ENCODE measurements around the gene NKX3-2. TPM values are rescaled to one million over a fixed set of nuclear protein-coding genes. Genes with fewer than 3 reads are reported as not detected.

The NKX3-2 gene
- total RNA-seq, 1 donor from 2014 or later, result not detected

DNA sequence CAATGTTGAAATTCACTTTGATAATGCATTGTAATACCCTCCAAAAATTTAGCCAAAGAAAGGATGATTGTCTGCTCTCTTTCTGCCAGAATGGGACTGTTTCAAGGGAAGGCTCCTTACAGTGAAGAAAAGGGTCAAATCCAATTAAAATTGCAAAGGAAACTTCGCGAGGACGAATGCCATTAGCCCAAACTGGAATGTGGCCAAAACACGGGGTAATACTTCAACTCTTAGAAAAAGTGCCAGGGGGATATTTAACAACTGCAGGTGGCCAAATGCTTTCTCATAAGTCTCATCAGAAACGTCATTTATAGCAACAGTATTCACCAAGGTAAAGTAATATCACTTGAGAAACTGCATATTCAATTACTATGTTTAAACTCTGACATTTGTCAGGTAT is 29.0 kb downstream of the NKX3-2 start:
- DNase-seq (ENCODE audit: low spot score in 2 of 2) (no peak), FAIRE-seq (no peak)

- DNase-seq (ENCODE audit: low spot score in 2 of 2) (no peak), FAIRE-seq (no peak)
These were observed 29.6 kb downstream of the NKX3-2 start for GRCh38 chr4:13514722-13515121.

GRCh38 chr4:13511101-13511500 is 33.2 kb downstream of the NKX3-2 start:
- FAIRE-seq (no peak), DNase-seq (ENCODE audit: low spot score in 2 of 2) (no peak)

GRCh38 chr4:13509442-13509841 is 34.9 kb downstream of the NKX3-2 start:
- DNase-seq (ENCODE audit: low spot score in 2 of 2), result no peak
- no peak for FAIRE-seq

- FAIRE-seq (no peak), DNase-seq (ENCODE audit: low spot score in 2 of 2) (no peak)
These were observed 39.9 kb downstream of the NKX3-2 start for GRCh38 chr4:13504374-13504773.

DNA sequence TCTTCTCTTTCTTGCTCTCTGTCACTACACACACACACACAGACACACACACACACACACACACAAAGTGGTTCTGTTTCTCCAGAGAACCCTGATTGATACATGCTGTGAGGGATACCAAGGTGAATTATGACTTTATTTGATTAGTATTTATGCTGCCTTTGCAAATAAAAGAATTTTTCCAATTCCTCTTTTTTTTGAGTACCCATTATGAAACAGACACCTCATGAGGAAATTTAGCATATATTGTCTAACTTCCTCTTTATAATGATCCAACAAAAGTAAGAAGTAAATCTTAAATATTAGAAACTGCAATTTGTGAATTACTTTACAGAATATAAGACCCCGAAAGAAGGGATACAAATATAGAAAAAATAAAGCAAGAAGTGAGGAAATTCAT is 45.8 kb downstream of the NKX3-2 start:
- DNase-seq (ENCODE audit: low spot score in 2 of 2) (no peak), FAIRE-seq (no peak)

DNA sequence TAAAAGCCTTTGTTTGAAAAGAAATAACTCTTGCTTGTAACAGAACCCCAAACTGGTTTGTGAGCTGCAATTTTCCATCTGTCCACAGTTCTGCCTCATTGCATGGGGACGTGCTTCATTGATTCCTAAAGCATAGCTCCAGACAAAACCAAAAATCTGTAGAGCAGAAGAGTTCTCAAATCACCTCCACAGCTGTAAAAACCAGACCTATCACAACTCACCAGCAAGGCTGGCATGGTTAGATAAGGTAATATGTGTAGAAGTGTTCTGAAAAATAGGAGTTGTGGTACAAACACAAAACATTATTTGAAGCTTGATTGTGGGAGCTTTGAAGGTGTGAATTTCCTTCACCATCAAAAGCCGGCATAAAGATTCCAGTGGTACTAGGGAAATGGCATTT is 47.7 kb downstream of the NKX3-2 start:
- DNase-seq (ENCODE audit: low spot score in 2 of 2), result no peak
- FAIRE-seq, result no peak

- FAIRE-seq (no peak), DNase-seq (ENCODE audit: low spot score in 2 of 2) (no peak)
These were observed 48.6 kb downstream of the NKX3-2 start for GRCh38 chr4:13495753-13496152.

DNA sequence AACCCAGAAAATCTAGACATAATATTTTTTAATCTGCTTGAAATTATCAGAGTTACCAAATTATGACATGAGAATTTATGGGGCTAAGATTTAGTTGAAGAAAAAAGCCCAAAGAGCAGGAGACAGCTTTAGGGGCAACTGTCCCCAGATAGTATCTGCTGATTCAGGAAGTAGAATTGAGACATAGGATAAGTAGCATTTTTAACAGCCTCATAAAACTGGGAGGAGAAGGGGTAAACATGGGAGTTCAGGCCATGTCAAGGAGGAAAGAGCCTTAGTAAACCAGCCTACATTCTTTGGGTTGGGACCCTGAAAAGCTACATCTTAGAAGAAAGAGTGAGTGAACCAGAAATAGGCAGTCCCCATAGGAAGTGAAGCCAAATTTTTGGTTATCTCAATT is 50.5 kb downstream of the NKX3-2 start:
- DNase-seq (ENCODE audit: low spot score in 2 of 2), result no peak
- no peak for FAIRE-seq

- DNase-seq (ENCODE audit: low spot score in 2 of 2) (no peak), FAIRE-seq (no peak)
These were observed 51.6 kb downstream of the NKX3-2 start for GRCh38 chr4:13492747-13493146.

Other genes with a start within 250 kb of the NKX3-2 start
- gene RAB28, start 60.2 kb downstream of the NKX3-2 start, total RNA-seq, result 22.4 TPM
- 45.2 TPM for gene BOD1L1, start 83.2 kb upstream of the NKX3-2 start, total RNA-seq